ENCODE measurements around the gene NXPE4.

DNA sequence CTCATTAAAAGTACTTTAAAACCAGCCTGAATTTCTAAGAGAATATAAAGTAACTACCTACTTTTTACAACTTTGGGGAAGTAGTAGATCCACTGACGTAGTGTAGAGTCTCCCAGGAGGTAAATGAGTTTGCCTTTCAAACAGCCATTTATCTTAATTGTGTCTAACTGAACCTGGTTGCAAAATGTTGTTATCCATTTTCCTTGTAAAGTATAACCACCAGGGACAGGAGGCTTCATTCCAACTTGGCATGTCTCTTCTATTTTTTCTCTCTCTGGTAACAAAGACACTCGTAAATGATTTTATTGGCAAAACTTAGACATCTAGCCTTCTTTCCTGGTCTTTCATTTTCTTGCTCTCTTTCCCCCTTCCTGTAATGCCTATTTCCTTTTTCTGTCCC is 72.8 kb downstream of the NXPE4 start:
- TF ChIP-seq, protein P1, sequence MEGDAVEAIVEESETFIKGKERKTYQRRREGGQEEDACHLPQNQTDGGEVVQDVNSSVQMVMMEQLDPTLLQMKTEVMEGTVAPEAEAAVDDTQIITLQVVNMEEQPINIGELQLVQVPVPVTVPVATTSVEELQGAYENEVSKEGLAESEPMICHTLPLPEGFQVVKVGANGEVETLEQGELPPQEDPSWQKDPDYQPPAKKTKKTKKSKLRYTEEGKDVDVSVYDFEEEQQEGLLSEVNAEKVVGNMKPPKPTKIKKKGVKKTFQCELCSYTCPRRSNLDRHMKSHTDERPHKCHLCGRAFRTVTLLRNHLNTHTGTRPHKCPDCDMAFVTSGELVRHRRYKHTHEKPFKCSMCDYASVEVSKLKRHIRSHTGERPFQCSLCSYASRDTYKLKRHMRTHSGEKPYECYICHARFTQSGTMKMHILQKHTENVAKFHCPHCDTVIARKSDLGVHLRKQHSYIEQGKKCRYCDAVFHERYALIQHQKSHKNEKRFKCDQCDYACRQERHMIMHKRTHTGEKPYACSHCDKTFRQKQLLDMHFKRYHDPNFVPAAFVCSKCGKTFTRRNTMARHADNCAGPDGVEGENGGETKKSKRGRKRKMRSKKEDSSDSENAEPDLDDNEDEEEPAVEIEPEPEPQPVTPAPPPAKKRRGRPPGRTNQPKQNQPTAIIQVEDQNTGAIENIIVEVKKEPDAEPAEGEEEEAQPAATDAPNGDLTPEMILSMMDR (conservative IDR thresholded peaks at IDR 0.05 in 1 of 2, IDR thresholded peaks at IDR 0.05 in 1 of 2; ENCODE audit: extremely low read depth in 1 of 2, insufficient read depth in 1 of 2, low read depth in 1 of 2, low read length in 2 of 2) = no peak
- TF ChIP-seq EZH2 (IDR thresholded peaks at IDR 0.05; ENCODE audit: borderline replicate concordance, low read length) = no peak
